ENCODE measurements around the gene CMTM3.
"Not testable (repeated sequence)": the region's sequence is repeated elsewhere in the genome, so short reads cannot be mapped to it uniquely, and the experiment has no call there.

Gene CMTM3

GRCh38 chr16:66636199-66636598 lies 31.7 kb downstream of the CMTM3 start:
- no peak for DNase-seq

GRCh38 chr16:66637806-66638205 lies 33.3 kb downstream of the CMTM3 start:
- no peak for DNase-seq

GRCh38 chr16:66639091-66639885 lies 34.8 kb downstream of the CMTM3 start:
- DNase-seq = no peak

GRCh38 chr16:66640724-66641314 lies 36.3 kb downstream of the CMTM3 start:
- DNase-seq = no peak

- DNase-seq = no peak
Observed at GRCh38 chr16:66641387-66641786, 36.9 kb downstream of the CMTM3 start.

GRCh38 chr16:66647866-66648265 lies 43.4 kb downstream of the CMTM3 start:
- no peak for DNase-seq

GRCh38 chr16:66649167-66649566 lies 44.7 kb downstream of the CMTM3 start:
- DNase-seq = no peak

- no peak for DNase-seq
Observed at GRCh38 chr16:66649636-66650205, 45.2 kb downstream of the CMTM3 start.

- DNase-seq = peak; percentile 83
Observed at GRCh38 chr16:66650707-66651473, 46.4 kb downstream of the CMTM3 start.

- DNase-seq = no peak
Observed at GRCh38 chr16:66651474-66651765, 46.9 kb downstream of the CMTM3 start.

GRCh38 chr16:66651965-66652364 lies 47.5 kb downstream of the CMTM3 start:
- DNase-seq = no peak

- no peak for DNase-seq
Observed at GRCh38 chr16:66652661-66653360, 48.3 kb downstream of the CMTM3 start.

GRCh38 chr16:66653581-66654350 lies 49.3 kb downstream of the CMTM3 start:
- DNase-seq = no peak

GRCh38 chr16:66656547-66656946 lies 52.0 kb downstream of the CMTM3 start:
- DNase-seq = no peak

GRCh38 chr16:66658143-66658859 lies 53.8 kb downstream of the CMTM3 start:
- no peak for DNase-seq

GRCh38 chr16:66658860-66659190 lies 54.3 kb downstream of the CMTM3 start:
- DNase-seq = no peak

- DNase-seq = peak; percentile 86
Observed at GRCh38 chr16:66660422-66661209, 56.1 kb downstream of the CMTM3 start.

GRCh38 chr16:66661210-66661560 lies 56.7 kb downstream of the CMTM3 start:
- DNase-seq = no peak

GRCh38 chr16:66661671-66662346 lies 57.3 kb downstream of the CMTM3 start:
- DNase-seq = not testable (repeated sequence)

Data from fibroblast of skin of abdomen (primary cell).